ENCODE data around the gene AKNA.
A peak's percentile ranks its signal among the peaks of the same experiment; 100 is the strongest.
"Not testable (repeated sequence)": the region's sequence is repeated elsewhere in the genome, so short reads cannot be mapped to it uniquely, and the experiment has no call there.

AKNA gene

DNA sequence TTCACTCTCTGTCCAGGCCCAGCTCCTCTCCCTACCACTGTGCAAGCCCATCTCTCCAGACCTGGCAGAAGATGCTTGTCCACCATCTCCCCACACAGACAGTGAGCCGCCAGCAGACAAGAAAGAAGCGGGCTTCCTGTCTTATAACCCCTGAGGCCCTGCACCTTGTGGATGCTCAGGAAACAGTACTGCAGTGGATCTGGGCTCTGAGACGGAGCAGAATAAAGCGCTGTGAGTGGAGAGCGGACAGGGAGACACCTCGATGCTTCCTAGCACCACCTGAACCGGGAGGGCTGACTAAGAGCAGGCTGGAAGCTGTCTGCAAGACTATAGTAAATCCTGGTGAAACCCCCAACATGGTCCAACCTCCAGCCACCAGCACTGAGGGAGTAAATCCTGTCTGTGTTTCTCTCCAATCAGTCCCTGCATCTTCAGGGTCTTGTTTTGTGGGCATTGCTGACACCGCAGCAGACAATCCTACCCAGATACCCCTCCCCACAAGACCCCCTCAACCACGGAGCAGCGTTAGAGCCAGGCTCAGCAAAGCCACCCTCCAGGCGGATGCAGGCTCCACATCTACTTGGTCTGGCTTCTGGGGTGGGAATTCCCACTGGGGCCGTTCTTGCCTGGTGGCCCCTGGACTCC lies 39.4 kb downstream of the AKNA start:
- no peak overlapping the region for H3K4me3 ChIP-seq (ENCODE audit: low read length)
- DNase-seq (ENCODE audit: low read depth, low spot score), result no peak

DNA sequence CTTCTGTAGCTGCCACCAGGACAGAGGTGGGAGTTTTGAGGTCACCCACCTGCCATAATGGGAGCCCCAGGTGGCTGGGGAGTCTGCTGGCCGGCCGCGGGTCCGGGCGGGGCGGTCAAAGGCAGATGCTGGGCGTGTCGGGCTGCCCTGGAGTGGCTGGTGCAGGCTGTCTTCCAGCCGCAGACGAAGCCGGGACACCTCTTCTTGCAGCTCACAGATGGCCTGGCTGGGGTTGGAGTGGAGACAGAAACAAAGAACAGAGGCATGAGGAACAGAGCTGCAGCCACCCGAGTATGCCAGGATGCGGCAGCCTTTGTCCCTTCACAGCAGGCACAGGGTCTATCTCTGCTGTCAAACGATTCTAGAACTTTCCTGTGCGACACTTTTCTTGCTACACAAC lies 40.1 kb downstream of the AKNA start:
- H3K4me3 ChIP-seq (ENCODE audit: low read length), result no peak overlapping the region
- DNase-seq (ENCODE audit: low read depth, low spot score), result no peak

DNA sequence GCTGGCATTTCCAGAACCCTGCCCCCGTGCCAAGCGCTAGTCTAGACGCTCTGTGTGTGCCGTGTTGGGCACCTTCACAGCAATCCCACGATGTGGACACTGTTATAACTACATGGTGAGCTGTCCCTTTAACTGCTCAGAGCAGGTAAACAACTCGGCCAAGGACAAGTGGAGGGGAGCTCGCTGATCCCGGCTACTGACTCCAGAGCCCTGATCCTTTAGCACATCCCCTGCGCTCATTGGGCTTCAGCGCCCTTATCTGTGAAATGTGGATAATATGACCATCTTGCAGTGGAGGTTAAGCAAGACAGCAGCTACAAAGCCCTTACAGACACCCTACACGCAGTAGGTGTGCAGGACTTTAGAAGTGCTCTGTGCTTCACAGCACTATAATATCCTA lies 41.6 kb downstream of the AKNA start:
- DNase-seq (ENCODE audit: low read depth, low spot score), result no peak
- no peak overlapping the region for H3K4me3 ChIP-seq (ENCODE audit: low read length)

DNA sequence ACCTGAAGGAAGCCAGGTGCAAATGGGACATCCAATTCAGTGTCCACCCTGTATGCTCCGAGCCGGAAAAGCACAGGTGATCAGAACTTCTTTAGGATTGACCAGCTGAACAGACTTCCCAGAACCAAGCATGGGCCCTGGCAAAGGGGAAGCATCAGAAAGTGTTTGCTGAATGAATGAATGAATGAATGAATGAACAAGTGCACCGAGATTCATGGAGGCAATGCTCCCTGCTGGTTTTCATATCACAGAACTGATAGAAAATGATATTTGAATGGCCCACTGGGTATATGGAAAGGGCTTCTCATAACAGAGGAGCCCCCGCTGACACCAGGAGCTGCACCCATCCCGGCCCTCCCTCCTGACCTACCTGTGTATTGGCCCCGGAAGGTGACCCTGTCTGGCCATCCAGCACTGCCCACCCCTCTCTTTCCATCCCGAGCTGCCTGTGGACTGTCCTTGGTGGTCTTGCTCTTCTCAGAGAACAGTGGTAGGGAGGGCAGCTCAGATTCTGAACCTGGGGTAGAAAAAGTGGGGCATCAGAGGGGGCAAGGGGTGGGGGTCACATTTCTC lies 42.2 kb downstream of the AKNA start:
- no peak for DNase-seq (ENCODE audit: low read depth, low spot score)
- H3K4me3 ChIP-seq (ENCODE audit: low read length), result no peak overlapping the region

DNA sequence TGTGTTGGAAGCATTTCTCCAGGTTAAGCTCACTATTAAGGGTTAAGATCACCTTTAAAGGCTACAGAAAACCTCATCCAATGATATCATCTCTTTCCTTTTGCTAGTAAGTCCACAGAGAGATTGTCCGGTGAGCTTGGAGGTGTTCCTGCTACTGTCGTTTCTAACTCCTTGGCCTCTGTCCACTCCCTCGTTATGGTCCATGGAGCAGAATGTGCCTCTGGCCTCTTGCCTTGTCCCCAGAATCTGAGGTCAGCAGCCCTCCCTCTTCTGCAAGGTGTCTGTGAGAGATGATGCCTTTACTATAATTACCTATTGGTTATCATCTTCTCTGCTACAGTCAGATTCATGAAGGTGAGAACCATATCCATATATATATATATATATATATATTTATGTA lies 43.1 kb downstream of the AKNA start:
- no peak for DNase-seq (ENCODE audit: low read depth, low spot score)
- H3K4me3 ChIP-seq (ENCODE audit: low read length), result no peak overlapping the region

DNA sequence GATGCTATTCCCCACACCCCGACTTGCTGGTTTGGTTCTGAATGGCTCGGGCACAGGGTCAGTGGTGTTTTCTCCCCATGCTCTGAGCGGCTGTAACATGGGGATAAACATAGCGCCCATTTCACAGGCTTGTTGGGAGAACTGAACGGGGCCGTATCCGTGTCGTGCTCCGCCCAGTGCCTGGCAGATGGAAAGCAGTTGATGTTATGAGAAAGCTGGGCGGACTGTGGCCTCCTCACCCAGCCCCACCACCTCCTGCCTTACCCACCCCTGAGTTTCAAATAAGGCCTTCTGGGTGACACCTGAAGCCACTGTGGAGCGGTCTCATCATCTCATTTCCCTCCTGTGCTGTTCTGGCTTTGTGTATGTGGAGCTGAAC lies 43.6 kb downstream of the AKNA start:
- H3K4me3 ChIP-seq (ENCODE audit: low read length), result no peak overlapping the region
- no peak for DNase-seq (ENCODE audit: low read depth, low spot score)

DNA sequence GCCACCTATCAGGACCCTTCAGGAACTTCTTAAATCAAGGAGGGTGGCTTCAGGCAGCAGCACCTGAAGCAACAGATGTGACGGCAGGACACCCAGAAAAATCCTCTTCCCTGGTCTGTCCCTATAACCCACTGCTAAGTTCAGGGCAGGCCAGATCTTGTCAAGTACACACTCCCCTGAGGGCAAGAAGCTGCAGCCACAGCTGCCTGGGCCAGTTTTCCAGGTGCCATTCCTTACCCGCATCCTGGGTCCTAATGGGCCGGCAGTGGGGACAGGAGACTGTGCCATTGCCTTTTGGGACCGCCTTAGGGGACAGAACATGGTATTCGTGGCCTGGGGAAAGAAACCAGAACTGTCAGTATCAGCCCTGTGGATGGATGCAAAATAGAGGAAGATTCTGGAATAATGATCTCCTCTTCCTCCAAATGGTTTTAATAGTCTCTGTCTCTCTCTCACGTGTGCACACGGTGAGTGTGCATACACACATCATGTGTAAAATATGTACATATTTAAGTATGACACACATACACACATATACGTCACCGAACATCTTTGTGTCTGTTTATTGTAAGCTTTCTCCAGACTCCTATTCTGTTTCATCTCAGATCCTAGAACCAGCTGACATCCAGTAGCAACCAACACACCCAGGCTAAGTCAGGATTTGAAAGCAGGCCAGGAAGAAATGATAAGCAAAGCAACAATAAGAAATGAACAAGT lies 44.2 kb downstream of the AKNA start:
- no peak for DNase-seq (ENCODE audit: low read depth, low spot score)
- H3K4me3 ChIP-seq (ENCODE audit: low read length), result no peak overlapping the region

DNA sequence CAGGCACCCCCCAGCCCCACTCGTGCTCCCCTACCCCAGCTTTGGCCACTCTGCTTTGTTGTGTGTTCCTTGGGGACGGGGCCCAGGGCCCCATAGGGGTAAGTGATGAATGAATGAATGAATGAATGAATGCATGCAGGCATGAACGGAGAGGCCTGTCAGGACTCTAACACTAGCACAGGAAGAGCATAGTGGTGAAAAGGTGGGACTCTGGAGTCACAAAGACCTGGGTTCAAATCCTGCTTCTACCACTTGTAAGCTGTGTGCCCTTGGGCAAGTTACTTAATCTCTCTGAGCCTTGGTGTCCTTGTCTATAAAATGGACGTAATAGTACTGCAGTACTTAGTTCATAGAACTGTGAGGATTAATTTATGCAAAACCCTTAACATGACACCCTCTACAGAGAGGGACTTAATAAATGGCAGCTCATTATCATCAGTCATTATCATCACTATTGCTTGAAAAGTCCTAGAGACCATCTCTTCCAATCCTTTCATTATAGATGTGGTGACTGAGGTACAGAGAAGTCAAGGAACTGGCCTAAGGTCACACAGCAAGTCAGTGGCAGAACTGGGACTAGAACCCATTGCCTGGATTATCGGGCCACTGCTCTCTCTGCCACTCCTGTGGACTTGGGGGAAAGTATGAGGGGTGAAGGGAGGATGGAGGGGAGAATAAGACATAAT lies 44.9 kb downstream of the AKNA start:
- no peak for DNase-seq (ENCODE audit: low read depth, low spot score)

DNA sequence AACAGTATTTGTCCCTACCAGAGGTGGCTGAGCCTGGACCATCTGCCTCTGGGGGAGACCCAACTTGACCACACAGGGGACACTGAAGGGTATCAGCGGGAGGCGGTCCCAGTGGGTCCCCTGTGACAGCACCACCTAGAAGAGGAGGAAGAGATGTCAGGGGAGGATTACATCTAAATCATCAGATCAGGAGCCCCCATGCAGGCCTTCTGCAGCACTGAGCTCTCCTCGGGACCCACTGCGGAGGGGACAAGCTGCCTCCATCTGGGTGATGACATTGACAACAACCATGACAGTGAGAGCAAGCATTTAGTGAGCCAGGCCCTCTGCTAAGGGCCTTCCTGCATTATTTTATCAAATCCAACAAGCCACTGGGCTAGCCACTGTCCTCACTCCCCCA lies 45.8 kb downstream of the AKNA start:
- DNase-seq (ENCODE audit: low read depth, low spot score), result no peak
- no peak overlapping the region for H3K4me3 ChIP-seq (ENCODE audit: low read length)

More for the DNA sequence above, 44.9 kb downstream of the AKNA start:
- no peak overlapping the region for H3K4me3 ChIP-seq (ENCODE audit: low read length)

DNA sequence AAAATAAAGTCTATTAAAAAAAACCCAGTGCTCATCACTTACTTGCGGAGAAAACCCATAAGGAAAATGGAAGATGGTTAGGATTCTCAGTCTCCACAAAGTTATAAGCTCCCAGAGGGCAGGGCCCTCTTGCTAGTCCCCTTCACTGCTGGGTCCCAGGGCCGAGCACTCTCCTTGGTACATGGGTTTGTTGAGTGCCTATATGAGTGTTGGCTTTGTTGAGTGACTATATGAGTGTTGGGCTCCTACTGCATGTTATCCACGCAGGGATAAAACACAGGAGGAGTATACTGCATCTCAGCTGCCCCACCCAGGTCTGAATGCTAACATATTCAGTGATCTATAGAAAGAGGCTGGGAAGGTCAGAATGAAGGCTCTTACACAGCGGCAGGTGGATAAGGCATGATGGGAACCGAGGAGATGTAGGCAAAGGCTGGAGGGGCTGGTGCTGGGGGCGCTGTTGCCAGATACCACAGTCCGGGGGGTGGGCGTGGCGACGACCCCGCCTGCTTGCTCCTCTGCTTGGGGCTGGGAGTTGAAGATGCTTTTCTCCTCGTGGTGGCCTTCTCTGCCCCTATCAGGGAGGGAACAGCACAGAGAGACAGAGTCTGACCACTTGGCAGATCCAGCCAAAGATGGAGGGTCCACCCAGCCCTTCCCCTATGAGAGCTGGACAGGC lies 46.5 kb downstream of the AKNA start:
- DNase-seq (ENCODE audit: low read depth, low spot score), result no peak
- H3K4me3 ChIP-seq (ENCODE audit: low read length), result no peak overlapping the region

DNA sequence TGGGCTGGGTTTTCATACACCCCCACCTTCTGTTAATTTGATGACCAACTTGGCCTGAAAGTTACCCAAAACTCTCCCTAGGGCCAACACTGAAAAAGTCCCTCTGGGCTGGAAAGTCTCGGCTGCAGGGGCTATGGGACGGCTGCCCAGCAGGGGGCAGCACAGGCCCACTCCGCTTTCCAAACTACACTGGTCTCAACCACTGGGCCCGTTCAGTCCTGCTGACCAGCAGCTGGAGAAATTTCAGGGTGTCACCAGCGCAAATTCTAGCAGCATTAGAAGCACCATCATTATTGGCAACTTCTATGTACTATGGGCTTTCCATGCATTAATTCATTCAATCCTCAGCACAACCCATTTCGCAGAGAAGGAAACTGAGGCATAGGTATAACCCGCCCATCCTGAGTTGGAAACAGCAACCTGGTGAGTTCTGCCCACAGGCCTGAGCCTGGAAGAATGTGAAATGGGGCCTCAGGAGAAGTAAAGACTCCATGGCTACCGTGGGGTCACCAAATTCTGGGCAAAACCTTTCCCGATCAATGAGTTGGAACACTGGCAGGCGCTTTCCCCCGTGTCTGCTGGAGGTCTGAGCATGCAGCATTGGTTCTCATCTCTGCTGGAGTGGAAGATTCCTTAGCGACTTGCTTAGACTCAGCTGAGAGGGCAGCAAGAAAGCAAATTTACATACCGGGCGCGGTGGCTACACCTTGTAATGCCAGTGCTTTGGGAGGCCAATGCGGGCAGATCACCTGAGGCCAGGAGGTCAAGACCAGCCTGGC lies 48.5 kb downstream of the AKNA start:
- H3K4me3 ChIP-seq (ENCODE audit: low read length), result no peak overlapping the region
- peak; percentile 30 for DNase-seq (ENCODE audit: low read depth, low spot score)

DNA sequence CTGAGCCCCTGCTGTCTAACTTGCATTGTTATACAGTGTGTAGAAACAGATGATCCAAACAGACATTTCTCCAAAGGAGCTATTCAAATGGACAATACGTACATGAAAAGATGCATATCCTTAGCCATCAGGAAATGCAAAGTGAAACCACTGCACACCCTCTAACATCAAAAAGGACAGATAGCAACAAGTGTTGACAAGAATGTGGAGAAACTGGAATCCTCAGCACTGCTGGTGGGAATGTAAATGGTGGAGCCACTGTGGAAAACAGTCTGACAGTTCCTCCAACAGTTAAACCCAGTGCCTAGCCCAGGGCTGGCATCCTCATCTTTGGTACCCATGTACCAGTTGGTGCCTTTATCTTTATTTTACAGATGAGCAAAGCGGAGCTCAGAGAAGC lies 49.6 kb downstream of the AKNA start:
- no peak for DNase-seq (ENCODE audit: low read depth, low spot score)
- no peak overlapping the region for H3K4me3 ChIP-seq (ENCODE audit: low read length)

DNA sequence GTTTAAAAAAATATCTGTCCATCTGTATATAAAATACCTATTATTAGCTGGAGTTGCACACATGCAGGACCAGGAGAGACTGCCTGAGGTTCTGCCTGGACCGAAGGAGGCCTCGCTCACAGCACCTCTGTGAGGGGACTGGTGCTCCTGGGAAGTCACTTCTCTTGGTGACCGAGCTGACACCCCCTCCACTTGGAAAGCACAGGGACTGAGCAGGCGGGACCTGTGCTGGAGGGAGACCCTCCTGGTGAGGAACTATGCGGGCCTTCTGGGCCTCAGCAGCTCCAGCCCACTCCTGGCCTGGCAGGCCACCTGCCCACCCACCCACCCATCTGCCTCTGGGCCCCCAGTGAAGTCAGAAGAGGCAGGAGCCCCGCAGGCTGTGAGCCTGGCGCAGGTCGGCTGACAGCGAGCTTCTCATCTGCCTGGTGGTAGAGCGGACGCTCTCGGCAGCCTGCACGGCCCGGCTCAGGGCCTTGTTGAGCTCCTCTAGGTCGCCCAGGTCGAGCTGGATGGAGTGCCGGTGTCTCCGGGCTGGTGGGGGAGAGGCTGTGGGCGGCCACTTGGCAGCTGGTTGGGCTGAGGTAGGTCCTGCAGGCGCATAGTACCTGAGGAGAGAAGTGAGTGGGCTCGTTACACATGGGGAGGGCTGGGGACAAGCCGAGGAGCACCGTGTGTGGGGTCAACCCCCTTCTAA lies 50.9 kb downstream of the AKNA start:
- DNase-seq (ENCODE audit: low read depth, low spot score), result no peak
- H3K4me3 ChIP-seq (ENCODE audit: low read length), result no peak overlapping the region

DNA sequence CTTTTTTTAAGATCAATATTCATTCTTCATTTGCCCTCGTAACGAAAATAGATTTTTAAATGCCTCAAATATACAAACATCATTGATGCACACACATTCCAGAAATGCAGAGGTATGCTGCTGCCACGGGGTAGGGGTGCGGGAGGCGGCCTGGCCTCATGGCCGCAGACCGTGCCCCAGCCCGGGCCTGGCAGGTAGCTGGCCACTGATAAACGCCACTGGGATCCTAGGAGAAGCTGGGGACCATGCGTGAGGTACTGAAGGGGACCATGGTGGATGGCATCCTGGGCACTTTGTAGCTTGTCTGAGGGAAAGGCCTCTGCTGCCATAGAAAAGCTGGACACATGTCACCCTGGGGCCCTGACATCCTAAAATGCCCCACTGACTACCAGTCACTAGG lies 51.6 kb downstream of the AKNA start:
- no peak for DNase-seq (ENCODE audit: low read depth, low spot score)
- H3K4me3 ChIP-seq (ENCODE audit: low read length), result no peak overlapping the region

DNA sequence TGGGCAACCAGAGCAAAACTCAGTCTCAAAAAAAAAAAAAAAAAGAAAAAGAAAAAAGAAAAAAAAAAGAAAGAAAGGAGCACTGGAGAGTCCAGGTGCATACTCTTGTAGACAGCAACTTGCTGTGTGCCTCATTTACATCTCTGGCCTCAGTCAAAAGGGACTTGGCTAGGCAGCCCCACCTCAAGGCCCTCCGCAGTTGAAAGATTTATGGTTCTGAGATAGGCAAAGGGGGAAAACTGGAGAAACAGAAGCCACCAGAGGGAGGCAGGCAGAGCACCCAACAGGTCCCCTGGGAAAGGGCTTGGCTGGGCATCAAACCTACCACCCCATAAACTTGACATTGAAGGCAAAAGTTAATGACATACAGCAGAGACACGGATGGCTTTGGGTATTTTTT lies 52.0 kb downstream of the AKNA start:
- no peak for DNase-seq (ENCODE audit: low read depth, low spot score)
- H3K4me3 ChIP-seq (ENCODE audit: low read length), result no peak overlapping the region

DNA sequence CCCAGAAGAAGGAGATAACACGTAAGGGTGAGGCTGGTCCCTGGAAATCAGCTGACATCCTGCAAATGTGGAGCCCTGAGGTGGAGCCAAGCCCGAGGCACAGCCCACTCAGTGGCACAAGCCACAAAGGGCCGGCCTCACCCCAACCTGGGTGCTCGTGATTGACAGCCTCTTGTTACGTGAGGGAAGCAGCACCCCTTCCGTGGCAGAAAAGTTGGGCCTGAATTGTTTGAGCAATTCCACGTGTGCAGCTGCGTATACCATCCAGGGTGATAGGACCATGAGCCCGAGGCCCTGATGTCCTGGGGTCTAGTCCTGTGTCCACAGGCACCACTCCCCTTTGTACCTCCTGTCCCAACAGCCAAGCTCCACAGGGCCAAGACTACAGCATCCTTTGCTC lies 53.3 kb downstream of the AKNA start:
- no peak for DNase-seq (ENCODE audit: low read depth, low spot score)
- no peak overlapping the region for H3K4me3 ChIP-seq (ENCODE audit: low read length)

DNA sequence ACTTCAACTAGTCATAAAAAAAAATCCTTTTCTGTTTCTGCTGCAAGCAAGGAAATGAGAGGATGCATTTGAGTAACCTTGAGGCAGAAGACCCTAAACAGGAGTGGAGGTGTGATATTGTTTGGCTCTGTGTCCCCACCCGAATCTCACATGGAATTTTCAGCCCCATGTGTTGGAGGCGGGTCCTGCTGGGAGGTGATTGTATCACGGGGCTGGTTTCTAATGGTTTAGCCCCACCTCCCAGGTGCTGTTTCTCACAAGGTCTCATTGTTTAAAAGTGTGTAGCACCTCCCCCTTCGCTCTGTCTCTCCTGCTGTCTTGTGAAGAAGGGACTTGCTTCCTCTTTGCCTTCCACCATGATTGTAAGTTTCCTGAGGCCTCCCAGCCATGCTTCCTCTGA lies 54.1 kb downstream of the AKNA start:
- H3K4me3 ChIP-seq (ENCODE audit: low read length); DNase-seq (ENCODE audit: low read depth, low spot score): not testable (repeated sequence)

DNA sequence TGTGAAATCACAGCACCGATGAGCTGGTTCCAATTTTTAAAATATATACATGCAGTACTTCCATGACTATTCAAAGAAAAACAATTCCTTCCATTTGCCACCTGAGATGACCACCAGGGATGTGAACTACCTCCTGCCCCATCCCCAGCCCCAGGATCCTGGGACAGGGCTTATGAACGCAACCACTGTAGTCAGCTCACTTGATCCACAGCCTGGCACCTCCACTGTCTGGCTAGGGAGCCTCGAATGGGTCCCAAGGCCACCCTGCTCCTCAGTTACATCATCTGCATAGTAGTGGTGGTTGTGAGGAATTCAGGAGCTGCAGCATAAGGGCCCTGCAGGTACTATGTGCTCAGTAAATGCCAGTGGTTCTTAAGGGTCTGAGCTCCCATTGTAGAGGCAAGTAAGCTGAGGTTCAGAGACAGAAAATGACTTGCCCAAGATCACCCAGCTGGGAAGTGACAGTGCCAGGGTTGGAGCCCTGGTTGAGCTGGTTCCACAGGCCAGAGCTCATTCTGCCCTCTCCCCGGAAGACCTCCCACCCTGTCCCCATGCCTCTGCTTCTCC lies 55.2 kb downstream of the AKNA start:
- DNase-seq (ENCODE audit: low read depth, low spot score); H3K4me3 ChIP-seq (ENCODE audit: low read length): not testable (repeated sequence)

Data from Jurkat, Clone E6-1 (cell line).